22Rv1 (cell line): ENCODE measurements around the gene B2M.
A peak's percentile ranks its signal among the peaks of the same experiment; 100 is the strongest.

ENCODE experiments used
- H3K27ac ChIP-seq: fragments of 450-650 bp; 2 replicates; pipeline ENCODE4 v1.5.1; 2017
- ZFX ChIP-seq: fragments of 450-650 bp; IDR thresholded peaks from 2 replicates; pipeline ENCODE4 v1.6.1; 2017; ENCODE audit warnings: antibody characterized with exemption, borderline replicate concordance
- TF ChIP-seq, protein P1 (sequence below): fragments of 450-650 bp; IDR thresholded peaks from 2 replicates; pipeline ENCODE4 v1.5.1; 2017; ENCODE audit warnings: mild to moderate bottlenecking

B2M gene

DNA sequence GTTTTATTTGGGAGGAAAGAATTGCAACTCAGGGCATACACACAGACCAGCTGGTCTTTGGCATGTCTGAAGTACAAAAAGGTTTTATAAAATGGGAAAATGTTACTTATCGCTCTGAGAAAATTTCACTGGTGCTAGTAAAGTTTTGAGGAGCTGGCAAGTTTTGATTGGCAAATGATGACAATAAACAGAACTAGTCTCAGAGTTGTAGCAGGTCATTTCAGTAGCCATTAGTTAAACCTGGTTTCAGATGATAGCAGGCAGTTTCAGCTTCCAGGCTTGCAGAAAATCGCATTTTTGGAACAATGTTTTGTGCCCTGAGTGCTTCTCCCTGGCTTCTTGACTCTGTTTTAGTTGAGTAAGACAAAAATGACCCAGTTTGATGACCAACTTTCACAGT lies 10.7 kb downstream of the B2M start:
- TF ChIP-seq, protein P1, sequence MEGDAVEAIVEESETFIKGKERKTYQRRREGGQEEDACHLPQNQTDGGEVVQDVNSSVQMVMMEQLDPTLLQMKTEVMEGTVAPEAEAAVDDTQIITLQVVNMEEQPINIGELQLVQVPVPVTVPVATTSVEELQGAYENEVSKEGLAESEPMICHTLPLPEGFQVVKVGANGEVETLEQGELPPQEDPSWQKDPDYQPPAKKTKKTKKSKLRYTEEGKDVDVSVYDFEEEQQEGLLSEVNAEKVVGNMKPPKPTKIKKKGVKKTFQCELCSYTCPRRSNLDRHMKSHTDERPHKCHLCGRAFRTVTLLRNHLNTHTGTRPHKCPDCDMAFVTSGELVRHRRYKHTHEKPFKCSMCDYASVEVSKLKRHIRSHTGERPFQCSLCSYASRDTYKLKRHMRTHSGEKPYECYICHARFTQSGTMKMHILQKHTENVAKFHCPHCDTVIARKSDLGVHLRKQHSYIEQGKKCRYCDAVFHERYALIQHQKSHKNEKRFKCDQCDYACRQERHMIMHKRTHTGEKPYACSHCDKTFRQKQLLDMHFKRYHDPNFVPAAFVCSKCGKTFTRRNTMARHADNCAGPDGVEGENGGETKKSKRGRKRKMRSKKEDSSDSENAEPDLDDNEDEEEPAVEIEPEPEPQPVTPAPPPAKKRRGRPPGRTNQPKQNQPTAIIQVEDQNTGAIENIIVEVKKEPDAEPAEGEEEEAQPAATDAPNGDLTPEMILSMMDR = no peak
- TF ChIP-seq ZFX = no peak
- H3K27ac ChIP-seq = no peak overlapping the region

DNA sequence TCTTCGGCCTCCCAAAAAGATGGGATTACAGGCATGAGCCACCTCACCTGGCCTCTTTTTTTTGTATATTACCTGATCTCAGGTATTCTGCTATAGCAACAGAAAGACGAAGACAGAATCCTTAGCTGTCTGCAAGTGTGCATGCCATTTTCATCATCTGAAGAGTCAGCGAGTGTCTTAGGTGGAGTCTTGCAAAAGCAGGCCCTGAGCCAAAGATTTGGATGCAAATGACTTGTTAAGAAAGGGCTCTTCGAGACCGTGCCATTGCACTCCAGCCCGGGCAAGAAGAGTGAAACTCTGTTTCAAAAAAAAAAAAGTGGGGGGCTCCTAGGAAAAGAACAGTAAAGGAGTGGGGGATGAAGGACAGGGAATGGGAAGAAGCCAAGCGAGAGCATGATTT lies 14.8 kb downstream of the B2M start:
- no peak overlapping the region for H3K27ac ChIP-seq
- no peak for TF ChIP-seq ZFX
- TF ChIP-seq, protein P1 = no peak

DNA sequence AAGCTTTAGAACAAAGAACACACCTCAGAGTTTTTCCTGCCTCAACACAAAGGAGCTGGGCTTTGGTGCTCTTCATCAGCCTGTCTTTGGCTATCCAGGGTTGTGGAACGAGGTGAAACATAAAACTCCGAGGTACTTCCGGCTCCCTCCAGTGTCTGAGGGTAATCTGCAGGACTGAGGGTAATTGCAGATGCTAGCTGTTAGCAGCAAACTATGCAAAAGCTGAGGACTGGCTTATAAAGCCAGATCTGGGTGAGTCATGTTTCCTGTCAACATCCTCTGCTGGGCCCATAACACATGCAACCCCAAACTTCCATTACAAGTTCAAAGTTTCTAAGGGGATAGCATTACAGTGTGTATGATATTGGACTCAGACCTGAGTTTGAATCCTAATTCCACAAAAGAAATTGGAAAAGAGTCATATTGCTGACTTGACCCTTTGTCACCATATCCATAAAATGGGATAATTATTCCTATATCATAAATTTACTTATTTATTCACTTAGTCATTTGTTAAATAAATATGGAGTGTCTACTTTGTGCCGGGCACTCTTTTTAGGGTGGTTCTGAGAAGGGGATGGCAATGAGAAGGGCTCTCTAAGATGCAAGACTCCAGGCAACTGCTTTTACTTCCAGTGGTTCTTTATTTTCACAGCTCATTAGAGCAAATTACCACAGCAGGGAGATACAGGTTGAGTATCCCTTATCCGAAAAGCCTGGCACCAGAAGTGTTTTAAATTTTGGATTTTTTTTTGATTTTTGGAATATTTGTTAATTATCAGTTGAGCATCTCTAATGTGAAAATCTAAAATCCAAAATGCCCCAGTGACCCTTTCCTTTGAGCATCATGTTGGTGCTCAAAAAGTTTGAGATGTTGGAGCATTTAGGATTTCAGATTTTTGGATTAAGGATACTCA lies 15.5 kb downstream of the B2M start:
- H3K27ac ChIP-seq = no peak overlapping the region
- TF ChIP-seq ZFX = no peak
- TF ChIP-seq, protein P1 = no peak

DNA sequence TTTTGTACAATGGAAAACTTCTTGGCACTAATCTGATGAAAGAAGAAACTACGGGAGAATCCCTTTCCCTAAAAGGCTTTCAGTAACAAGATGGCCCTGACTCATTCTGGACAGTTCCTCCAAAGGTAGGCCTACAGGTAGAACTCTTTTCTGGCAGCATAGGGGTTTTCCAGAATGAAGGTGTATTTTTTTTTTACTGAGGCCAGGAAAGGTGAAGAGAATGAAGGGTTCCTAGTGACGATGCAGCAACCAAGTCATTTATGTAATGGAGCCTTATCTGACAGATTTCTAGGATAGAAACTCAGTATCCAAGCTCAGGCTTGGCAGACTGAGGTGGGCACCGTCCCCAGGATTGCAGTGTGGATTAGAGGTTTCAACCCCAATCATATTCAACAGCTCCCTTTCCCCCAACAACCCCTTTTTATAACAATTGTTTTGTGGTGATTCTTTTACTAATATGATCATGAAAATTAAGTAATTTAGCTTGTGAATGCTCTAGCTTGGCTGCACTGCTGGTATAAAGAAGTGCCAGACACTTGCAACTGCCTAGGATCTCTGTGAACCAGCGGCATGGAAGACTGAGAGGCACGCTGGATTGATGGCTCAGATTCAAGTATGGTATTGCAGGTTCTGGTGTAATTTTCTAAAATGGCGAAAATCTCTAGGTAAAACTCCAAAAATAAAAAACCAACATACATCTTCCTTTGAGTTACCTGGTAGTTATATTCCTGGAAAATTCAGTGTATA lies 16.3 kb downstream of the B2M start:
- TF ChIP-seq, protein P1 = no peak
- TF ChIP-seq ZFX = no peak
- H3K27ac ChIP-seq = peak overlapping the region; percentile 95

- peak overlapping the region; percentile 95 for H3K27ac ChIP-seq
Observed at GRCh38 chr15:44728232-44728575, 16.9 kb downstream of the B2M start.

- H3K27ac ChIP-seq = peak overlapping the region; percentile 95
- TF ChIP-seq, protein P1 = no peak
- no peak for TF ChIP-seq ZFX
Observed at GRCh38 chr15:44728576-44729407, 17.5 kb downstream of the B2M start.

GRCh38 chr15:44729408-44730127 lies 18.3 kb downstream of the B2M start:
- TF ChIP-seq, protein P1 = no peak
- no peak for TF ChIP-seq ZFX
- H3K27ac ChIP-seq = peak overlapping the region; percentile 95
